Mesenchymal stem cell (in vitro differentiated cells and primary cell): ENCODE measurements around the gene TTC7B.
A peak's percentile ranks its signal among the peaks of the same experiment; 100 is the strongest.

Source experiments
- DNase-seq: peaks from one replicate; pipeline ENCODE4 v3.0.0-alpha.2; 2013
- H2AFZ ChIP-seq: one replicate; pipeline ENCODE4 v1.6.1; 2013; ENCODE audit warnings: low read depth, mild to moderate bottlenecking, control low read depth, inconsistent platforms, low read length, moderate library complexity
- H2AK5ac ChIP-seq: 2 replicates; pipeline ENCODE4 v1.6.1; 2013; ENCODE audit warnings: low read length, moderate library complexity, mild to moderate bottlenecking, inconsistent platforms; ENCODE audit not compliant: severe bottlenecking
- H2BK120ac ChIP-seq: one replicate; pipeline ENCODE4 v1.6.1; 2013; ENCODE audit warnings: low read depth, mild to moderate bottlenecking, inconsistent platforms, low read length, moderate library complexity
- H2BK12ac ChIP-seq, 2 experiments: one replicate each; pipeline ENCODE4 v1.6.1; 2013; ENCODE audit warnings: inconsistent platforms in 2 of 2, low read length in 2 of 2, mild to moderate bottlenecking in 2 of 2, moderate library complexity in 2 of 2, control low read depth in 1 of 2
- H2BK15ac ChIP-seq: one replicate; pipeline ENCODE4 v1.6.1; 2013; ENCODE audit warnings: mild to moderate bottlenecking, low read depth, inconsistent platforms; ENCODE audit not compliant: poor library complexity, severe bottlenecking
- H2BK5ac ChIP-seq: 2 replicates; pipeline ENCODE4 v1.6.1; 2013; ENCODE audit warnings: low read depth, mild to moderate bottlenecking, low read length, control low read depth, inconsistent platforms; ENCODE audit not compliant: poor library complexity, severe bottlenecking
- H3K14ac ChIP-seq, 2 experiments: one replicate each; pipeline ENCODE4 v1.6.1; 2013; ENCODE audit warnings: inconsistent platforms in 2 of 2, low read length in 2 of 2, control low read depth in 1 of 2, mild to moderate bottlenecking in 1 of 2, moderate library complexity in 1 of 2
- H3K18ac ChIP-seq, 2 experiments: one replicate each; pipeline ENCODE4 v1.6.1; 2013; ENCODE audit warnings: inconsistent platforms in 2 of 2, low read length in 2 of 2, control low read depth in 1 of 2, low read depth in 1 of 2, mild to moderate bottlenecking in 1 of 2
- H3K23ac ChIP-seq, 2 experiments: one replicate each; pipeline ENCODE4 v1.6.1; 2013; ENCODE audit warnings: inconsistent platforms in 2 of 2, low read length in 2 of 2, mild to moderate bottlenecking in 2 of 2, moderate library complexity in 2 of 2, control low read depth in 1 of 2
- H3K27ac ChIP-seq: 2 replicates; pipeline ENCODE4 v1.5.1; 2013; ENCODE audit warnings: mild to moderate bottlenecking, moderate library complexity, low read length, control low read depth, inconsistent platforms; ENCODE audit not compliant: poor library complexity, severe bottlenecking
- H3K27me3 ChIP-seq, 2 experiments: 2 replicates each; pipeline versions ENCODE4 v1.6.1 to v1.7.0; 2013; ENCODE audit warnings: low read length in 2 of 2, mild to moderate bottlenecking in 2 of 2, moderate library complexity in 2 of 2, control low read depth in 1 of 2, inconsistent platforms in 1 of 2; ENCODE audit not compliant: control insufficient read depth in 1 of 2, insufficient read depth in 1 of 2
- H3K36me3 ChIP-seq, 2 experiments: 2 replicates each; pipeline versions ENCODE4 v1.6.1 to v1.7.0; 2013; ENCODE audit warnings: low read length in 2 of 2, control low read depth in 1 of 2, inconsistent platforms in 1 of 2, low read depth in 1 of 2, mild to moderate bottlenecking in 1 of 2; ENCODE audit not compliant: insufficient read depth in 2 of 2, control insufficient read depth in 1 of 2
- H3K4ac ChIP-seq, 2 experiments: one replicate each; pipeline ENCODE4 v1.6.1; 2013; ENCODE audit warnings: inconsistent platforms in 2 of 2, low read length in 2 of 2, mild to moderate bottlenecking in 2 of 2, moderate library complexity in 2 of 2, control low read depth in 1 of 2, low read depth in 1 of 2
- H3K4me1 ChIP-seq: 2 replicates; pipeline ENCODE4 v1.6.1; 2013; ENCODE audit warnings: low read depth, low read length, control low read depth; ENCODE audit not compliant: control insufficient read depth, insufficient read depth
- H3K4me2 ChIP-seq: 2 replicates; pipeline ENCODE4 v1.6.1; 2013; ENCODE audit warnings: low read length, mild to moderate bottlenecking, inconsistent platforms; ENCODE audit not compliant: poor library complexity, severe bottlenecking
- H3K4me3 ChIP-seq, 2 experiments: 2 replicates each; pipeline versions ENCODE4 v1.5.1 to v1.7.0; 2013; ENCODE audit warnings: low read length in 2 of 2, mild to moderate bottlenecking in 2 of 2, control low read depth in 1 of 2, low read depth in 1 of 2; ENCODE audit not compliant: insufficient read depth in 1 of 2
- H3K79me1 ChIP-seq: replicated peaks from 2 replicates; pipeline ENCODE4 v1.6.1; 2013; ENCODE audit warnings: mild to moderate bottlenecking, control low read depth, low read length, inconsistent platforms; ENCODE audit not compliant: poor library complexity, severe bottlenecking
- H3K9ac ChIP-seq: 2 replicates; pipeline ENCODE4 v1.7.0; 2013; ENCODE audit warnings: mild to moderate bottlenecking, low read length, moderate library complexity
- H3K9me3 ChIP-seq: 2 replicates; pipeline ENCODE4 v1.7.0; 2013; ENCODE audit warnings: mild to moderate bottlenecking, low read length; ENCODE audit not compliant: control insufficient read depth
- H4K8ac ChIP-seq: one replicate; pipeline ENCODE4 v1.6.1; 2013; ENCODE audit warnings: inconsistent platforms, mild to moderate bottlenecking, low read length, moderate library complexity
- H4K91ac ChIP-seq: one replicate; pipeline ENCODE4 v1.6.1; 2013; ENCODE audit warnings: mild to moderate bottlenecking, low read length, inconsistent platforms
- WGBS: methylation state at CpG from one replicate; pipeline ENCODE4 v1.1.7; 2013; ENCODE audit warnings: mixed read lengths; 5-methylcytosine and 5-hydroxymethylcytosine counted together

Gene TTC7B

GRCh38 chr14:90830931-90831701, 14.9 kb upstream of the TTC7B start:
- Histone ChIP-seq H2BK5ac (no peak overlapping the region), H4K91ac (no peak overlapping the region), H3K36me3 (no peaks in the 10 kb centered on the region), H2AFZ (no peak overlapping the region), H2BK12ac (no peak overlapping the region), H3K4me3 (no peak overlapping the region), H3K9ac (no peak overlapping the region), H3K27ac (no peak overlapping the region), H3K4me1 (peaks cover 7% of the 10 kb centered on the region), H3K23ac (no peak overlapping the region), H3K9me3 (no peaks in the 10 kb centered on the region), H2BK120ac (no peak overlapping the region), H2BK15ac (no peak overlapping the region), H3K14ac (no peak overlapping the region), H2AK5ac (no peak overlapping the region), H4K8ac (no peak overlapping the region), H3K27me3 (peaks cover 6 to 8% of the 10 kb centered on the region in 2 experiments), H3K79me1 (no peaks in the 10 kb centered on the region), H3K4ac (no peak overlapping the region), H3K18ac (no peak overlapping the region), H3K4me2 (no peak overlapping the region)
- DNase-seq, result no peak
- WGBS, result 88% methylated on average over 26 of the region's 26 CpGs

- H2BK12ac ChIP-seq, result peak overlapping the region in 1 of 2 experiments; percentile 0
- peak overlapping the region; percentile 61 for H4K91ac ChIP-seq
- H3K9me3 ChIP-seq, result no peaks in the 10 kb centered on the region
- H2BK120ac ChIP-seq, result no peak overlapping the region
- no peak overlapping the region for H3K4ac ChIP-seq
- H2AK5ac ChIP-seq, result no peak overlapping the region
- no peak overlapping the region for H2BK5ac ChIP-seq
- H3K9ac ChIP-seq, result no peak overlapping the region
- H3K4me1 ChIP-seq, result peaks cover 7% of the 10 kb centered on the region
- H3K79me1 ChIP-seq, result no peaks in the 10 kb centered on the region
- no peak overlapping the region for H3K14ac ChIP-seq
- H3K36me3 ChIP-seq, result no peaks in the 10 kb centered on the region
- H2AFZ ChIP-seq, result no peak overlapping the region
- no peak overlapping the region for H3K18ac ChIP-seq
- WGBS, result 100% methylated on average over 3 of the region's 4 CpGs
- no peak overlapping the region for H2BK15ac ChIP-seq
- no peak overlapping the region for H3K27ac ChIP-seq
- H3K23ac ChIP-seq, result no peak overlapping the region
- no peak for DNase-seq
- H3K27me3 ChIP-seq, result peaks cover 6 to 8% of the 10 kb centered on the region in 2 experiments
- no peak overlapping the region for H3K4me2 ChIP-seq
- no peak overlapping the region for H4K8ac ChIP-seq
- H3K4me3 ChIP-seq, result no peak overlapping the region
These were observed 13.4 kb upstream of the TTC7B start for GRCh38 chr14:90829677-90830076.

- peak overlapping the region in 1 of 2 experiments; percentile 79 for H3K4ac ChIP-seq
These were observed 12.6 kb upstream of the TTC7B start for GRCh38 chr14:90828642-90829487.

More at GRCh38 chr14:90828642-90829487, 12.6 kb upstream of the TTC7B start:
- WGBS, result 89% methylated on average over 17 of the region's 17 CpGs
- Histone ChIP-seq H2AK5ac (no peak overlapping the region), H2BK120ac (no peak overlapping the region), H2BK12ac (peak overlapping the region in 1 of 2 experiments; percentile 41), H4K8ac (peak overlapping the region; percentile 91), H2AFZ (no peak overlapping the region), H2BK5ac (no peak overlapping the region), H3K23ac (no peak overlapping the region), H3K27me3 (peaks cover 6 to 8% of the 10 kb centered on the region in 2 experiments), H3K27ac (no peak overlapping the region), H3K4me1 (peaks cover 7% of the 10 kb centered on the region), H3K4me2 (no peak overlapping the region), H3K79me1 (no peaks in the 10 kb centered on the region), H4K91ac (no peak overlapping the region), H3K4me3 (peak overlapping the region in 1 of 2 experiments; percentile 67), H3K36me3 (no peaks in the 10 kb centered on the region), H3K14ac (no peak overlapping the region), H3K9ac (peak overlapping the region; percentile 83), H2BK15ac (peak overlapping the region; percentile 90), H3K18ac (peak overlapping the region in 1 of 2 experiments; percentile 14), H3K9me3 (peaks cover 5% of the 10 kb centered on the region)
- DNase-seq, result peak; percentile 57
